K562 (cell line): Measurements from ENCODE around the gene OSGEP. TPM values are rescaled to one million over a fixed set of nuclear protein-coding genes. Genes with fewer than 3 reads are reported as not detected.

Source experiments
- ATAC-seq: fragments of 200-7000 bp; cut with Tn5 transposase; 3 replicates; pipeline ENCODE4 v1.9.1; 2020; ENCODE audit warnings: moderate library complexity
- BruUV-seq: library from RNA; stranded (reverse); fragments of 400-500 nt; replicated peaks from 2 replicates; lab custom pipeline; 2021; lab: Mats Ljungman, UMichigan
- CTCF ChIA-PET: fragments of 300-600 bp; formaldehyde crosslinking; extraction: SDS; loops from one replicate; lab custom pipeline; 2021; ENCODE audit warnings: low intra/inter-chr PET ratio; lab: Yijun Ruan, JAX
- POLR2A ChIA-PET: fragments of 300-600, 350-650 bp; sonication (Branson Sonifier 250); formaldehyde crosslinking; extraction: SDS; loops from one replicate; lab custom pipeline; 2021; ENCODE audit warnings: antibody characterized with exemption, inconsistent platforms; lab: Yijun Ruan, JAX
- DNase-seq, 4 experiments: peaks; one replicate each; pipeline versions ENCODE4 v3.0.0 to v3.0.0-alpha.2; 2011 to 2018; ENCODE audit warnings: low spot score in 3 of 4, mixed read lengths in 3 of 4; ENCODE audit errors: extremely low read depth in 1 of 4
- FAIRE-seq: peaks from 2 replicates; lab custom pipeline; 2011; peaks lifted over from hg19 to GRCh38; lab: Jason Lieb, UNC
- H2AFZ ChIP-seq: 2 replicates; pipeline ENCODE4 v1.6.0; 2011; ENCODE audit warnings: low read depth, low read length, control low read depth, inconsistent platforms
- H3K27ac ChIP-seq: fragments of 200-600 bp; 3 replicates; pipeline ENCODE4 v1.8.0; 2011; ENCODE audit warnings: low read depth, mild to moderate bottlenecking, control low read depth, inconsistent platforms, low read length, moderate library complexity, mixed read lengths; ENCODE audit errors: extremely low read depth
- H3K27me3 ChIP-seq, 2 experiments: fragments of 300-600 bp in 1 of 2; 2 replicates in 1 of 2; 3 replicates in 1 of 2; pipeline versions ENCODE4 v1.6.0 to v1.8.0; 2011; ENCODE audit warnings: inconsistent platforms in 2 of 2, low read length in 2 of 2, mild to moderate bottlenecking in 1 of 2, mixed read lengths in 1 of 2, moderate library complexity in 1 of 2; ENCODE audit not compliant: control insufficient read depth in 2 of 2, insufficient read depth in 2 of 2
- H3K36me3 ChIP-seq: fragments of 300-600 bp; 3 replicates; pipeline ENCODE4 v1.8.0; 2011; ENCODE audit warnings: mild to moderate bottlenecking, low read length, inconsistent platforms; ENCODE audit not compliant: control insufficient read depth, insufficient read depth
- H3K4me1 ChIP-seq, 2 experiments: fragments of 200-600 bp in 1 of 2; replicated peaks in 1 of 2; 2 replicates in 1 of 2; 3 replicates in 1 of 2; pipeline versions ENCODE4 v1.5.1 to v1.8.0; 2011; ENCODE audit warnings: inconsistent platforms in 2 of 2, low read length in 2 of 2, mild to moderate bottlenecking in 1 of 2, mixed read lengths in 1 of 2, moderate library complexity in 1 of 2; ENCODE audit not compliant: control insufficient read depth in 2 of 2, insufficient read depth in 2 of 2
- H3K4me2 ChIP-seq: 2 replicates; pipeline ENCODE4 v1.6.1; 2011; ENCODE audit warnings: low read length, control low read depth, inconsistent platforms, mixed read lengths; ENCODE audit not compliant: insufficient read depth
- H3K4me3 ChIP-seq: fragments of 200-600 bp; sonication (generic), shearing (Covaris generic); 2 replicates; pipeline ENCODE4 v1.5.1; 2016; ENCODE audit warnings: control low read depth, inconsistent platforms
- H3K79me2 ChIP-seq: fragments of 200-600 bp; 3 replicates; pipeline ENCODE4 v1.8.0; 2011; ENCODE audit warnings: low read length, inconsistent platforms; ENCODE audit not compliant: control insufficient read depth, insufficient read depth
- H3K9ac ChIP-seq, 2 experiments: 2 replicates each; pipeline versions ENCODE4 v1.6.0 to v1.6.1; 2011; ENCODE audit warnings: low read depth in 2 of 2, low read length in 2 of 2, control low read depth in 1 of 2, inconsistent platforms in 1 of 2, mild to moderate bottlenecking in 1 of 2, mixed read lengths in 1 of 2; ENCODE audit not compliant: insufficient read depth in 1 of 2
- H3K9me1 ChIP-seq: one replicate; pipeline ENCODE4 v1.6.0; 2011; ENCODE audit warnings: inconsistent platforms, mild to moderate bottlenecking, low read length, moderate library complexity; ENCODE audit not compliant: control insufficient read depth, insufficient read depth
- H3K9me3 ChIP-seq: replicated peaks from 2 replicates; pipeline ENCODE4 v1.5.1; 2011; ENCODE audit warnings: low read depth, low read length, inconsistent platforms; ENCODE audit not compliant: control insufficient read depth, insufficient read depth
- H4K20me1 ChIP-seq: replicated peaks from 2 replicates; pipeline ENCODE4 v1.6.1; 2011; ENCODE audit warnings: low read length, inconsistent platforms, mixed read lengths; ENCODE audit not compliant: control insufficient read depth, insufficient read depth
- BRF2 ChIP-seq: IDR thresholded peaks from 3 replicates; pipeline ENCODE4 v1.6.1; 2011; ENCODE audit warnings: borderline replicate concordance, mild to moderate bottlenecking; ENCODE audit not compliant: insufficient read length, insufficient read depth
- CEBPG ChIP-seq, 3 experiments: fragments of 200-800 bp in 1 of 3; sonication (Bioruptor generic) in 1 of 3; sonication (generic) in 1 of 3; formaldehyde crosslinking in 1 of 3; IDR thresholded peaks in 2 of 3; conservative IDR thresholded peaks in 1 of 3; 2 replicates each; pipeline versions ENCODE4 v1.6.1 to v1.8.0; 2016 to 2022; ENCODE audit warnings: missing compliant biosample characterization in 2 of 3, missing genetic modification characterization in 2 of 3, mild to moderate bottlenecking in 1 of 3, missing genetic modification reagents in 1 of 3
- HDAC2 ChIP-seq: fragments of 450-650 bp; IDR thresholded peaks from 2 replicates; pipeline ENCODE4 v1.6.1; 2016; ENCODE audit warnings: mild to moderate bottlenecking
- KLF1 ChIP-seq: fragments of 450-650 bp; IDR thresholded peaks from 2 replicates; pipeline ENCODE4 v1.6.1; 2016; ENCODE audit warnings: missing genetic modification characterization, missing compliant biosample characterization
- MAZ ChIP-seq, 2 experiments: fragments of 450-650 bp in 1 of 2; sonication (generic) in 1 of 2; formaldehyde crosslinking; IDR thresholded peaks in 1 of 2; conservative IDR thresholded peaks in 1 of 2; 2 replicates each; pipeline versions ENCODE4 v1.4.0 to v1.5.0; 2020; ENCODE audit warnings: mild to moderate bottlenecking in 1 of 2, missing genetic modification reagents in 1 of 2
- NFIC ChIP-seq: fragments of 450-650 bp; IDR thresholded peaks from 2 replicates; pipeline ENCODE4 v1.6.1; 2017; ENCODE audit warnings: mild to moderate bottlenecking, inconsistent platforms
- RBM15 ChIP-seq: fragments of 200-400 bp; formaldehyde crosslinking; IDR thresholded peaks from 2 replicates; pipeline ENCODE4 v1.6.1; 2018; ENCODE audit warnings: mild to moderate bottlenecking, low read length, moderate library complexity; ENCODE audit not compliant: insufficient read depth
- SIRT6 ChIP-seq: IDR thresholded peaks from one replicate; pipeline ENCODE4 v1.6.1; 2012; ENCODE audit warnings: low read depth, mild to moderate bottlenecking, control low read depth, inconsistent platforms, low read length, moderate library complexity
- SP1 ChIP-seq: sonication (generic); formaldehyde crosslinking; IDR thresholded peaks from 2 replicates; pipeline ENCODE4 v1.8.1; 2022; ENCODE audit warnings: mild to moderate bottlenecking, missing genetic modification reagents
- THAP7 ChIP-seq: fragments of 250-450 bp; sonication (Bioruptor Pico); IDR thresholded peaks from 2 replicates; pipeline ENCODE4 v1.5.0; 2021
- ZFPM2 ChIP-seq: fragments of 250-450 bp; sonication (Bioruptor Pico); IDR thresholded peaks from 2 replicates; pipeline ENCODE4 v1.5.1; 2022; ENCODE audit warnings: mild to moderate bottlenecking
- ZNF507 ChIP-seq: conservative IDR thresholded peaks from 2 replicates; pipeline ENCODE4 v1.6.1; 2017; ENCODE audit warnings: missing genetic modification characterization, missing compliant biosample characterization
- ZNF644 ChIP-seq: fragments of 200-800 bp; sonication (Bioruptor generic); IDR thresholded peaks from 2 replicates; pipeline ENCODE4 v1.6.1; 2016; ENCODE audit warnings: low read depth, missing genetic modification characterization, missing compliant biosample characterization
- WGBS: fragments of 100-300 bp; shearing (Covaris generic); methylation state at CpG from one replicate; pipeline ENCODE4 v1.1.6; 2016; ENCODE audit warnings: low coverage, mixed read lengths; ENCODE audit not compliant: insufficient coverage; ENCODE audit errors: missing lambda C conversion rate; 5-methylcytosine and 5-hydroxymethylcytosine counted together
- in situ Hi-C: fragments of 300-500 bp; cut with MboI; formaldehyde crosslinking; loops from 4 replicates; pipeline ENCODE4 v1.15.0; 2018; ENCODE audit warnings: inconsistent platforms, mixed read lengths
- intact Hi-C: fragments of 100-400 bp; cut with micrococcal nuclease; formaldehyde crosslinking; loops from 2 replicates; pipeline ENCODE4 v1.14.2; 2022
- polyA plus RNA-seq, 8 experiments: library from polyadenylated mRNA; depleted of rRNA in 4 of 8; stranded (reverse) in 5 of 8; unstranded in 3 of 8; fragments of >200 nt; fragmentation: Nextera tagmentation in 2 of 8; fragmentation: Illumina TruSeq in 1 of 8; extraction: Ambion mirVana in 2 of 8; extraction: Trizol in 1 of 8; gene quantifications; 2 replicates each; pipeline versions ENCODE4 v1.2.1 to v1.2.3, GENCODE V29; 2011 to 2014; ENCODE audit warnings: inconsistent platforms in 1 of 8, missing spikeins in 1 of 8
- total RNA-seq, 7 experiments: library from RNA; depleted of rRNA in 6 of 7; stranded (reverse); fragments of >200 nt in 6 of 7; fragmentation: Illumina TruSeq in 2 of 7; extraction: Trizol in 2 of 7; gene quantifications; 2 replicates each; pipeline versions ENCODE4 v1.2.1 to v1.2.3, GENCODE V29; 2011 to 2021; ENCODE audit warnings: low replicate concordance in 1 of 7
- TF ChIP-seq, protein P1 (sequence below), 2 experiments: fragments of 450-650 bp; IDR thresholded peaks; 2 replicates each; pipeline ENCODE4 v1.6.1; 2016
- TF ChIP-seq, protein P2 (sequence below): fragments of 250-450 bp; sonication (Bioruptor Pico); IDR thresholded peaks from 2 replicates; pipeline ENCODE4 v1.5.0; 2021; ENCODE audit warnings: mild to moderate bottlenecking, borderline replicate concordance

The OSGEP gene
- total and polyA plus RNA-seq, 9 of the 15 experiments (the other 6 are each of a cell fraction or from before 2014, with no cell fraction given) = 32.1 to 59.2 (median 44.1) TPM

- DNase-seq (no peak), FAIRE-seq (no peak), ATAC-seq (no peak)
- H2AFZ ChIP-seq = no peak overlapping the region
- H3K27me3 ChIP-seq = no peaks in the 10 kb centered on the region
- no peaks in the 10 kb centered on the region for H4K20me1 ChIP-seq
- H3K27ac ChIP-seq = no peak overlapping the region
- no peak overlapping the region for H3K4me2 ChIP-seq
- TF ChIP-seq MAZ (CRISPR knock-in tag; conservative IDR thresholded peaks at IDR 0.05 in 1 of 2, IDR thresholded peaks at IDR 0.05 in 1 of 2) (no peak), NFIC (no peak), SIRT6 (no peak), ZFPM2 (CRISPR knock-in tag) (no peak), BRF2 (no peak), THAP7 (CRISPR knock-in tag) (no peak), HDAC2 (no peak), ZNF644 (no peak), RBM15 (no peak), ZNF507 (tag) (no peak), KLF1 (no peak), SP1 (CRISPR knock-in tag) (no peak), CEBPG (CRISPR knock-in tag; IDR thresholded peaks at IDR 0.05) (no peak), CEBPG (tag; conservative IDR thresholded peaks at IDR 0.05 in 1 of 2, IDR thresholded peaks at IDR 0.05 in 1 of 2) (no peak)
- TF ChIP-seq, protein P1, sequence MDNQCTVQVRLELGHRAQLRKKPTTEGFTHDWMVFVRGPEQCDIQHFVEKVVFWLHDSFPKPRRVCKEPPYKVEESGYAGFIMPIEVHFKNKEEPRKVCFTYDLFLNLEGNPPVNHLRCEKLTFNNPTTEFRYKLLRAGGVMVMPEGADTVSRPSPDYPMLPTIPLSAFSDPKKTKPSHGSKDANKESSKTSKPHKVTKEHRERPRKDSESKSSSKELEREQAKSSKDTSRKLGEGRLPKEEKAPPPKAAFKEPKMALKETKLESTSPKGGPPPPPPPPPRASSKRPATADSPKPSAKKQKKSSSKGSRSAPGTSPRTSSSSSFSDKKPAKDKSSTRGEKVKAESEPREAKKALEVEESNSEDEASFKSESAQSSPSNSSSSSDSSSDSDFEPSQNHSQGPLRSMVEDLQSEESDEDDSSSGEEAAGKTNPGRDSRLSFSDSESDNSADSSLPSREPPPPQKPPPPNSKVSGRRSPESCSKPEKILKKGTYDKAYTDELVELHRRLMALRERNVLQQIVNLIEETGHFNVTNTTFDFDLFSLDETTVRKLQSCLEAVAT (IDR thresholded peaks at IDR 0.05) = no peak
- TF ChIP-seq, protein P2, sequence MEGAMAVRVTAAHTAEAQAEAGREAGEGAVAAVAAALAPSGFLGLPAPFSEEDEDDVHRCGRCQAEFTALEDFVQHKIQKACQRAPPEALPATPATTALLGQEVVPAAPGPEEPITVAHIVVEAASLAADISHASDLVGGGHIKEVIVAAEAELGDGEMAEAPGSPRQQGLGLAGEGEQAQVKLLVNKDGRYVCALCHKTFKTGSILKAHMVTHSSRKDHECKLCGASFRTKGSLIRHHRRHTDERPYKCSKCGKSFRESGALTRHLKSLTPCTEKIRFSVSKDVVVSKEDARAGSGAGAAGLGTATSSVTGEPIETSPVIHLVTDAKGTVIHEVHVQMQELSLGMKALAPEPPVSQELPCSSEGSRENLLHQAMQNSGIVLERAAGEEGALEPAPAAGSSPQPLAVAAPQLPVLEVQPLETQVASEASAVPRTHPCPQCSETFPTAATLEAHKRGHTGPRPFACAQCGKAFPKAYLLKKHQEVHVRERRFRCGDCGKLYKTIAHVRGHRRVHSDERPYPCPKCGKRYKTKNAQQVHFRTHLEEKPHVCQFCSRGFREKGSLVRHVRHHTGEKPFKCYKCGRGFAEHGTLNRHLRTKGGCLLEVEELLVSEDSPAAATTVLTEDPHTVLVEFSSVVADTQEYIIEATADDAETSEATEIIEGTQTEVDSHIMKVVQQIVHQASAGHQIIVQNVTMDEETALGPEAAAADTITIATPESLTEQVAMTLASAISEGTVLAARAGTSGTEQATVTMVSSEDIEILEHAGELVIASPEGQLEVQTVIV (CRISPR knock-in tag) = no peak
- H3K9me3 ChIP-seq = no peaks in the 10 kb centered on the region
- no TSS peak for BruUV-seq
- peaks cover 3 to 7% of the 10 kb centered on the region in 2 experiments; a peak in 4 of 5 replicates for H3K4me1 ChIP-seq
- WGBS = 25% methylated on average over 2 of the region's 4 CpGs
- no peaks in the 10 kb centered on the region for H3K79me2 ChIP-seq
- in situ Hi-C loops (no loop called here), intact Hi-C loops (no loop called here)
- no peak overlapping the region for H3K9ac ChIP-seq
- no peaks in the 10 kb centered on the region for H3K9me1 ChIP-seq
- H3K4me3 ChIP-seq = no peak overlapping the region
- ChIA-PET POLR2A (interaction anchor here (0.8 kb wide), 1 partner anchor 9 kb away, joined by 5 read pairs; no protein-coding TSS in a partner anchor), CTCF (no interaction called here)
- no peaks in the 10 kb centered on the region for H3K36me3 ChIP-seq
Observed at GRCh38 chr14:20436363-20436755, 18.3 kb downstream of the OSGEP start.
